GM12892 (cell line): ENCODE measurements around the gene GTPBP10.

Experiments
- POLR2AphosphoS5 ChIP-seq: IDR thresholded peaks from 2 replicates; pipeline ENCODE4 v1.6.1; 2011; ENCODE audit warnings: low read depth, low read length, control low read depth
- TAF1 ChIP-seq: IDR thresholded peaks from 2 replicates; pipeline ENCODE4 v1.6.1; 2011; ENCODE audit warnings: low read depth, mild to moderate bottlenecking, control low read depth, low read length, borderline replicate concordance

DNA sequence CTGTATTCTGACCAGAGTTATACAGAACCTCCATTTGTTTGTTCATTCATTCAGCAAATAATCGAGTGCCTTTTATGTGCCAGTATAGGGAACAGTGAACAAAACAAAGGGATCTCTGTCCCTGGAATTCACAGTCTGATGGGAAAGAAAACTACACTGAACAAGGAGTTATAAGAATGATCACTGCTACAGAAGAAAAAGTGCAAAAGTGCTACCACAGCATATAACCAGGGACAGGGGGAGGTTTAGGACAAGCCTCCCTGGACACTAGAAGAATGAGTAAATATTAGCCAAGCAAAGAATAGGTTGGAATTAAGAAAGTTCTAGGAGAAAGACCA lies 60.9 kb downstream of the GTPBP10 start:
- no peak for TF ChIP-seq POLR2AphosphoS5
- TF ChIP-seq TAF1: no peak
